HepG2 (cell line): ENCODE measurements around the gene IQGAP2. TPM values are rescaled to one million over a fixed set of nuclear protein-coding genes. Genes with fewer than 3 reads are reported as not detected.

Source experiments
- ADNP ChIP-seq: sonication (generic); formaldehyde crosslinking; IDR thresholded peaks from 2 replicates; pipeline ENCODE4 v1.4.0; 2020; ENCODE audit warnings: missing genetic modification reagents
- ESRRA ChIP-seq: sonication (generic); formaldehyde crosslinking; IDR thresholded peaks from 2 replicates; pipeline ENCODE4 v1.5.1; 2020; ENCODE audit warnings: mild to moderate bottlenecking, low read depth, missing genetic modification reagents
- HNF4A ChIP-seq: sonication (generic); formaldehyde crosslinking; IDR thresholded peaks from 2 replicates; pipeline ENCODE4 v1.4.0; 2020; ENCODE audit warnings: missing genetic modification reagents
- PAF1 ChIP-seq: IDR thresholded peaks from 2 replicates; pipeline ENCODE4 v1.6.1; 2016; ENCODE audit warnings: missing genetic modification reagents, missing compliant biosample characterization
- POLR2AphosphoS5 ChIP-seq: IDR thresholded peaks from 2 replicates; pipeline ENCODE4 v1.6.1; 2012; ENCODE audit warnings: low read depth, low read length
- SMAD1 ChIP-seq: sonication (generic); formaldehyde crosslinking; IDR thresholded peaks from 2 replicates; pipeline ENCODE4 v1.4.0; 2020; ENCODE audit warnings: missing genetic modification reagents, low read depth, mild to moderate bottlenecking, borderline replicate concordance
- ZNF251 ChIP-seq: sonication (generic); formaldehyde crosslinking; IDR thresholded peaks from 2 replicates; pipeline ENCODE4 v1.9.0; 2021; ENCODE audit warnings: mild to moderate bottlenecking, missing genetic modification reagents
- ZNF264 ChIP-seq: sonication (generic); formaldehyde crosslinking; IDR thresholded peaks from 2 replicates; pipeline ENCODE4 v1.4.0; 2020; ENCODE audit warnings: missing genetic modification reagents
- ZNF605 ChIP-seq: sonication (generic); formaldehyde crosslinking; IDR thresholded peaks from 2 replicates; pipeline ENCODE4 v1.8.0; 2022; ENCODE audit warnings: mild to moderate bottlenecking, missing genetic modification reagents
- polyA plus RNA-seq, 8 experiments: library from polyadenylated mRNA; depleted of rRNA in 3 of 8; stranded (reverse) in 7 of 8; unstranded in 1 of 8; fragments of >200 nt; fragmentation: Illumina TruSeq in 4 of 8; extraction: Trizol in 4 of 8; gene quantifications; 2 replicates each; pipeline versions ENCODE4 v1.2.1 to v1.2.3, GENCODE V29; 2011 to 2016; ENCODE audit warnings: low read depth in 4 of 8, missing spikeins in 1 of 8, mixed read lengths in 1 of 8; ENCODE audit not compliant: insufficient read depth in 1 of 8
- total RNA-seq, 5 experiments: library from RNA; depleted of rRNA; stranded (reverse); fragments of >200 nt; fragmentation: Illumina TruSeq; extraction: Trizol; gene quantifications; 2 replicates each; pipeline ENCODE4 v1.2.3, GENCODE V29; 2016; ENCODE audit warnings: low read depth in 1 of 5
- TF ChIP-seq, protein P1 (sequence below): sonication (generic); formaldehyde crosslinking; IDR thresholded peaks from 2 replicates; pipeline ENCODE4 v1.4.0; 2020; ENCODE audit warnings: missing genetic modification reagents
- TF ChIP-seq, protein P2 (sequence below): fragments of 450-650 bp; IDR thresholded peaks from 2 replicates; pipeline ENCODE4 v1.6.1; 2016
- TF ChIP-seq, protein P3 (sequence below): IDR thresholded peaks from 2 replicates; pipeline ENCODE4 v1.6.1; 2016; ENCODE audit warnings: low read depth
- TF ChIP-seq, protein P4 (sequence below), 2 experiments: fragments of 450-650 bp in 1 of 2; sonication (generic) in 1 of 2; formaldehyde crosslinking in 1 of 2; IDR thresholded peaks; 2 replicates each; pipeline versions ENCODE4 v1.6.1 to v1.8.0; 2016 to 2022; ENCODE audit warnings: antibody characterized with exemption in 1 of 2, mild to moderate bottlenecking in 1 of 2, missing genetic modification reagents in 1 of 2

IQGAP2 gene
- total and polyA plus RNA-seq, 2 of the 13 experiments (the other 11 are each of a cell fraction or from before 2014, with no cell fraction given), result 35.2 to 83.3 TPM

DNA sequence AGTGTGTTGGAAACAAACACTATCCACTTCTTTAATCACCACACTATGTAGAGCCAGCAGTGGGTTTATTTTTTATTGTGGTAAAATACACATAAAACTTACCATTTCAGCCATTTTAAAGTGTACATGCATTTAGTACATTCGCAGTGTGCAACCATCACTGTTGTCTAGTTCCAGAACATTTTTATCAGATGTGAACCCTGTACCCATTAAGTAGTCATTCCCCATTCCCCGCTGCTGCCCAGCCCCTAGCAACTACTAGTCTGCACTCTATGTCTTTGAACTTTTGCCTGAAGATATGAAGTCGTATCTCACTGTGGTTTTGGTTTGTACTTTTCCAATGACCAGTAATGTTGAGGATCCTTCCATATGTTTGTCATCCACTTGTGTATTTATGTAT is 282.6 kb downstream of the IQGAP2 start (continued):
- TF ChIP-seq, protein P1, sequence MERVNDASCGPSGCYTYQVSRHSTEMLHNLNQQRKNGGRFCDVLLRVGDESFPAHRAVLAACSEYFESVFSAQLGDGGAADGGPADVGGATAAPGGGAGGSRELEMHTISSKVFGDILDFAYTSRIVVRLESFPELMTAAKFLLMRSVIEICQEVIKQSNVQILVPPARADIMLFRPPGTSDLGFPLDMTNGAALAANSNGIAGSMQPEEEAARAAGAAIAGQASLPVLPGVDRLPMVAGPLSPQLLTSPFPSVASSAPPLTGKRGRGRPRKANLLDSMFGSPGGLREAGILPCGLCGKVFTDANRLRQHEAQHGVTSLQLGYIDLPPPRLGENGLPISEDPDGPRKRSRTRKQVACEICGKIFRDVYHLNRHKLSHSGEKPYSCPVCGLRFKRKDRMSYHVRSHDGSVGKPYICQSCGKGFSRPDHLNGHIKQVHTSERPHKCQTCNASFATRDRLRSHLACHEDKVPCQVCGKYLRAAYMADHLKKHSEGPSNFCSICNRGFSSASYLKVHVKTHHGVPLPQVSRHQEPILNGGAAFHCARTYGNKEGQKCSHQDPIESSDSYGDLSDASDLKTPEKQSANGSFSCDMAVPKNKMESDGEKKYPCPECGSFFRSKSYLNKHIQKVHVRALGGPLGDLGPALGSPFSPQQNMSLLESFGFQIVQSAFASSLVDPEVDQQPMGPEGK (CRISPR knock-in tag), result no peak
- TF ChIP-seq, protein P2, sequence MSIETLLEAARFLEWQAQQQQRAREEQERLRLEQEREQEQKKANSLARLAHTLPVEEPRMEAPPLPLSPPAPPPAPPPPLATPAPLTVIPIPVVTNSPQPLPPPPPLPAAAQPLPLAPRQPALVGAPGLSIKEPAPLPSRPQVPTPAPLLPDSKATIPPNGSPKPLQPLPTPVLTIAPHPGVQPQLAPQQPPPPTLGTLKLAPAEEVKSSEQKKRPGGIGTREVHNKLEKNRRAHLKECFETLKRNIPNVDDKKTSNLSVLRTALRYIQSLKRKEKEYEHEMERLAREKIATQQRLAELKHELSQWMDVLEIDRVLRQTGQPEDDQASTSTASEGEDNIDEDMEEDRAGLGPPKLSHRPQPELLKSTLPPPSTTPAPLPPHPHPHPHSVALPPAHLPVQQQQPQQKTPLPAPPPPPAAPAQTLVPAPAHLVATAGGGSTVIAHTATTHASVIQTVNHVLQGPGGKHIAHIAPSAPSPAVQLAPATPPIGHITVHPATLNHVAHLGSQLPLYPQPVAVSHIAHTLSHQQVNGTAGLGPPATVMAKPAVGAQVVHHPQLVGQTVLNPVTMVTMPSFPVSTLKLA, result no peak
- TF ChIP-seq ZNF605 (CRISPR knock-in tag) (no peak), SMAD1 (CRISPR knock-in tag) (no peak), POLR2AphosphoS5 (no peak), ZNF264 (peak; percentile 49; the same call in 1 of the 2 replicates), ADNP (CRISPR knock-in tag) (no peak), HNF4A (CRISPR knock-in tag) (peak; percentile 58), PAF1 (CRISPR knock-in tag) (no peak), ESRRA (CRISPR knock-in tag) (no peak), ZNF251 (CRISPR knock-in tag) (no peak)
- TF ChIP-seq, protein P3, sequence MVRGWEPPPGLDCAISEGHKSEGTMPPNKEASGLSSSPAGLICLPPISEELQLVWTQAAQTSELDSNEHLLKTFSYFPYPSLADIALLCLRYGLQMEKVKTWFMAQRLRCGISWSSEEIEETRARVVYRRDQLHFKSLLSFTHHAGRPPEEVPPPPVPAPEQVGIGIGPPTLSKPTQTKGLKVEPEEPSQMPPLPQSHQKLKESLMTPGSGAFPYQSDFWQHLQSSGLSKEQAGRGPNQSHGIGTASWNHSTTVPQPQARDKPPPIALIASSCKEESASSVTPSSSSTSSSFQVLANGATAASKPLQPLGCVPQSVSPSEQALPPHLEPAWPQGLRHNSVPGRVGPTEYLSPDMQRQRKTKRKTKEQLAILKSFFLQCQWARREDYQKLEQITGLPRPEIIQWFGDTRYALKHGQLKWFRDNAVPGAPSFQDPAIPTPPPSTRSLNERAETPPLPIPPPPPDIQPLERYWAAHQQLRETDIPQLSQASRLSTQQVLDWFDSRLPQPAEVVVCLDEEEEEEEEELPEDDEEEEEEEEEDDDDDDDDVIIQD (CRISPR knock-in tag), result peak; percentile 14; the same call in 1 of the 2 replicates
- TF ChIP-seq, protein P4, sequence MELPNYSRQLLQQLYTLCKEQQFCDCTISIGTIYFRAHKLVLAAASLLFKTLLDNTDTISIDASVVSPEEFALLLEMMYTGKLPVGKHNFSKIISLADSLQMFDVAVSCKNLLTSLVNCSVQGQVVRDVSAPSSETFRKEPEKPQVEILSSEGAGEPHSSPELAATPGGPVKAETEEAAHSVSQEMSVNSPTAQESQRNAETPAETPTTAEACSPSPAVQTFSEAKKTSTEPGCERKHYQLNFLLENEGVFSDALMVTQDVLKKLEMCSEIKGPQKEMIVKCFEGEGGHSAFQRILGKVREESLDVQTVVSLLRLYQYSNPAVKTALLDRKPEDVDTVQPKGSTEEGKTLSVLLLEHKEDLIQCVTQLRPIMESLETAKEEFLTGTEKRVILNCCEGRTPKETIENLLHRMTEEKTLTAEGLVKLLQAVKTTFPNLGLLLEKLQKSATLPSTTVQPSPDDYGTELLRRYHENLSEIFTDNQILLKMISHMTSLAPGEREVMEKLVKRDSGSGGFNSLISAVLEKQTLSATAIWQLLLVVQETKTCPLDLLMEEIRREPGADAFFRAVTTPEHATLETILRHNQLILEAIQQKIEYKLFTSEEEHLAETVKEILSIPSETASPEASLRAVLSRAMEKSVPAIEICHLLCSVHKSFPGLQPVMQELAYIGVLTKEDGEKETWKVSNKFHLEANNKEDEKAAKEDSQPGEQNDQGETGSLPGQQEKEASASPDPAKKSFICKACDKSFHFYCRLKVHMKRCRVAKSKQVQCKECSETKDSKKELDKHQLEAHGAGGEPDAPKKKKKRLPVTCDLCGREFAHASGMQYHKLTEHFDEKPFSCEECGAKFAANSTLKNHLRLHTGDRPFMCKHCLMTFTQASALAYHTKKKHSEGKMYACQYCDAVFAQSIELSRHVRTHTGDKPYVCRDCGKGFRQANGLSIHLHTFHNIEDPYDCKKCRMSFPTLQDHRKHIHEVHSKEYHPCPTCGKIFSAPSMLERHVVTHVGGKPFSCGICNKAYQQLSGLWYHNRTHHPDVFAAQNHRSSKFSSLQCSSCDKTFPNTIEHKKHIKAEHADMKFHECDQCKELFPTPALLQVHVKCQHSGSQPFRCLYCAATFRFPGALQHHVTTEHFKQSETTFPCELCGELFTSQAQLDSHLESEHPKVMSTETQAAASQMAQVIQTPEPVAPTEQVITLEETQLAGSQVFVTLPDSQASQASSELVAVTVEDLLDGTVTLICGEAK (IDR thresholded peaks at IDR 0.05), result no peak
- TF ChIP-seq, protein P4 (CRISPR knock-in tag; IDR thresholded peaks at IDR 0.05), result no peak
